Right ventricle myocardium superior (tissue), 1 donor: ENCODE data around the gene CASKIN2. TPM values are rescaled to one million over a fixed set of nuclear protein-coding genes. Genes with fewer than 3 reads are reported as not detected.

ENCODE experiments used
- ATAC-seq: fragments of 200-7000 bp; cut with Tn5 transposase; one replicate; pipeline ENCODE4 v1.9.1; 2020; ENCODE audit warnings: mild to moderate bottlenecking; ENCODE audit not compliant: poor library complexity
- DNase-seq: peaks from one replicate; pipeline ENCODE4 v3.0.0-alpha.2; 2020
- intact Hi-C: fragments of 100-400 bp; cut with DNase I; formaldehyde crosslinking; loops from one replicate; pipeline ENCODE4 v1.11.2; 2022
- total RNA-seq: library from RNA; stranded (reverse); fragmentation: NEBNext Ultra II Directional; extraction: Animal tissue kit (Norgen Biotek cat#: 25700); gene quantifications from one replicate; pipeline ENCODE4 v1.2.1, GENCODE V29; 2021
- donor health status: DM: no; HTN: yes; CAD: no; lungs with severe emphysema.

Gene CASKIN2
- total RNA-seq, 1 donor from 2014 or later: 33.3 TPM

GRCh38 chr17:75511610-75512575 is 3.4 kb downstream of the CASKIN2 start:
- intact Hi-C loops: no loop called here
- DNase-seq: peak; percentile 69
- no peak for ATAC-seq

DNA sequence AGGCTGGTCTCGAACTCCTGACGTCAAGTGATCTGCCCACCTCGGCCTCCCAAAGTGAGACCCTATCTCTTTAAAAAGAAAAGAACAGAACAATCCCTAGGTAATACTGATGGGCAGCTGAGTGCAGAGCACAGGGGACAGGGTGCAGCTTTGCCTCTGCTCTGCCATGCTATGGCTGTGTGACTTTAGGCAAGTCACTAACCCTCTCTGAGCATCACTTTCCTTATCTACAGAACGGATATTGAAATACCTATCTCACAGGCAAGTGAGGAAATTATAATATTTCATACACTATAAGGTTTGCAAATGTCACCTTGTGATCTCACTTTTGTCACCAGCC is 4.1 kb downstream of the CASKIN2 start:
- ATAC-seq: no peak
- intact Hi-C loops: no loop called here
- DNase-seq: no peak

DNA sequence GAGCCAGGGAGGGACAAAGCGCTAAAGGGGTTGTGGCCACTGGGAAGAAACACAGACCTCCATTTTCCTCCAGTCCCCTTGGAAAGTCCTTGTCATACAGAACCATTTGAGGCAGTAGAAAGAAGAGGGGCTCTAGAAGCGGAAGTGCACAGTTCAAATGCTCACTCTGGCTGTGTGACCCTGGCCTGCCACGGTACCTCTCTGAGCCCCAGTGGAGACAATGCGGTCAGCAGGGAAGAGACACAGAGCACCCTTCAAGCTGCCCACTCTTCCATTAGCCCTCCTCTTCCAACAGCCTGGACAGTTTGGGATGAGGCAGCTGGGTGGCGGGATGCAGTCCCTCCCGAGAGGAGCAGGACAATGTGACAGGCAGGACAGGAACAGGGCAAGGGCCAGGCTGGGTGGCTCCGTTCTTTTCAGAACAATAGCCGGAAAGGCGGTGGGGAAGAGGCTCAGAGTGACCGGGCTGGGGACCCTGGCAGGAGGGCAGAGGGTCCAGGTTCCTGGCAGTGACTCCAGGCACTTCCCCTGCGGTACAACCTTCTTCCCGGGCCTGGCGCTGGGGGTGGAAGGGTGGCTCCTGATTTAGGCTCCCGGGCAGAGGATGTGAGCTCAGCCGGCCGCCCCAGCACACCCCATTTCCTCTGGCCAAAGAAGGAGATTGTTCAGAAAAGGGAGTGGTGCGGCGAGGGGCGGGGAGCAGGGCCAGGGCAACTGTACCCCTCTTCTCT is 5.6 kb downstream of the CASKIN2 start:
- intact Hi-C loops: no loop called here
- ATAC-seq (peak; percentile 16), DNase-seq (peak; percentile 74)

DNA sequence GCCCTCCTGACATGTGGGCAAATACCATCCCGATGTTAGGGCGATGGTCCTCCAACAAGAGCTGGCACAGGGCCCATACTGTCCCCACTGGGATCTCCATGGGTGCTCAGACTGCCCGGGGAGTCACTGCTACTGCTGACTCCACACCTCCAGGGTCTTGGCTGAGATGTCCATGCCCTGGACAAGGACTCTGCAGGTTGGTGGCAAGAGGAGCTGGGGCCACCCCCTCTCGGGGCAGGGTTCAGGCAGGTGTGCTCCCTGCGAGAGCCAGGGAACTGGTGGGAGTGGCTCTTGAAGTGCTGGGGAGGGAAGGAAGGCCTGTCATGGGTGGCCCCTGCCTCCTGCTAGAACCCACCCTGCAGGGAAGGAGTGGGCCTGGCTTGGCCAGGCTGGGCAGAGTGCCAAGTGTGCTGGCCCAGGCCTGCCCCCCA is 6.4 kb downstream of the CASKIN2 start:
- intact Hi-C loops: no loop called here
- ATAC-seq: peak; percentile 7
- no peak for DNase-seq

DNA sequence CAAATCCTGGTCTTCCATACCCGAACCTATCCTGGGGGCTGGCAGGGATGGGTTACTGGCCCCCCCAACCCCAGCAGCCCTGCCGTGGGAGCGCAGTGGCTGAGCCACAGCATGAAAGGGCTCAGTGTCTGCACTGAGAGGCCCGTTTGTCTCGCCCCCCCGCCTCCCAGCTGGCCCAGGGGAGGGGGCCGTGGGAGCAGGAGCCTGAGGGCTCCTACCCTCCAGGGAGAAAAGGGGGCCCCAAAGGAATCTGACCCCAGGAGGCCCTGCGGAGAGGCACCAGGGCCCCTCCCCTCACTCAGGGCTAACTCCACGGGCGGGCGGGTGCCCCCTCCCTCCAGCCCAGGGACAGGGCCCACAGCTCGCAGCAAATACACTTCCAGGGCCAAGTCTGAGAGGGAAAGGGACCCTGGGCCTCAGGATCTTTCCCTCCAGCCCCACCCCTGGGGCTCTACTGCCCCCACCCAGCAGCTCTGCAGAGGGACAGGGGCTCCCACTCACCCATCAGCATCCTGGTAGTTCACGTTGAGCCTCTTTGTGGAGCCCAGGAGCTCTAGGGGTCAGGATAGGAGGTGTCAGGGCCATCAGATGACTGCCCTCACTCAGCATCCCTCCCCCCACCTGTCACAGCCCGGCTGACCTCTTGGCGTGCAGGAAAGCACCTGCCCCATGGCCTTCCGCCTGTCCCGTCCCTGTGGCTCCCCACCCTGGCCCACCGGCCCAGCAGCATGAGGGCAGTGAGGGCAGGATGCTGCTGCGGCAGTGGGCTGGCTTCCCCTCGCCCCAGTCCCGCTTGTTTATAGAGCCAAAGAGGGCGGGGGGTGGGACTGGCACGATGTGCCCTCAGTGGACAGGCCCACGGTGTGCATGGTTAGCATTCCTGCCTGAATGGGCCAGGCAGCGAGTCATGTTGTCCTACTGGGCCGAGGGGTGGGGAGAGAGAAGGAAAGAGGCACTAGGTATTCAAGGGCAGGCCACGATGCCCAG is 7.3 kb downstream of the CASKIN2 start:
- intact Hi-C loops: no loop called here
- DNase-seq: no peak
- ATAC-seq: no peak

- ATAC-seq (no peak), DNase-seq (no peak)
- intact Hi-C loops: no loop called here
Observed at GRCh38 chr17:75506888-75507287, 8.4 kb downstream of the CASKIN2 start.

- intact Hi-C loops: no loop called here
- ATAC-seq: no peak
- DNase-seq: no peak
Observed at GRCh38 chr17:75506134-75506533, 9.2 kb downstream of the CASKIN2 start.

- intact Hi-C loops: no loop called here
- DNase-seq (no peak), ATAC-seq (no peak)
Observed at GRCh38 chr17:75505640-75506039, 9.7 kb downstream of the CASKIN2 start.

GRCh38 chr17:75505152-75505409 is 10.3 kb downstream of the CASKIN2 start:
- no peak for ATAC-seq
- intact Hi-C loops: no loop called here
- DNase-seq: no peak

DNA sequence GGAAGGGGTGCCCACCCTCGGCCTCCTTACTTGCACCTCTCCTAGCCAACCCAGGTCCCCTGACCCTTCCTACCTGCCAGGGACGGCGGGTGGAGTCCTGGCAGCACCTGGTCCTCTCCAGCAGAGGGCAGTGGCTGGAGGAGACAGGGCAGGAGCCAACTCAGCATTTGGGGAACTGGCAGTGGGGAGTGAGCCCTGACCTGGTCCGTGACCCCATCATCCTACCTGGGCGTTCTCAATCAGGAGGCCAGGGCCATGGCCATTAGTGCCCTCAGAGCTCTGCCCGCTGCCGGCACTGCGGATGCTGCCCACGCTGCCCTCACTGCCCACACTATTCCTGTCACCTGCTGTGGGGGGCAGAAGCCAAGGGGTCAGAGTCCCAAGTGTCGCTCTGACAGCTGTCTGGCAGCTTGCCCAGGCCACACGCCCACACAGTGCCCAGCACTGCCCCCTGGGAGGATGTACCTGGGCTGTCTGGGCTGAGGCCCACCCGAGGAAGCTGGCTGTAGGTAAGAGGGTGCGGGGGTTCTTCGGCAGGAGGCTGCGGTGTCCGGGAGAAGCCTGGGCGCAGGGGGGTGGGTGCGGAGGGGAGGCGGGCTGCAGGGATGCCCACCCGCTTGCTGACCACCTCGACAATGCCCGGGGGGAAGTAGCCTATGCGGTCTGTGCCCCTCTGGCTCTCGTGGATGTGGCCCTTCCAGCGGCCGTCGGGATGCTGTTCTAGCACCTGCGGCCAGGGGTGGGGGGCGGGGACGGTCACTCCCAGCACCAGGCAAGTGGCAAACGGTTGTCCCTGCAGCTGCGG is 10.8 kb downstream of the CASKIN2 start:
- no peak for DNase-seq
- no peak for ATAC-seq
- intact Hi-C loops: no loop called here

- no peak for DNase-seq
- intact Hi-C loops: no loop called here
- no peak for ATAC-seq
Observed at GRCh38 chr17:75503976-75504346, 11.4 kb downstream of the CASKIN2 start.

GRCh38 chr17:75503337-75503950 is 11.9 kb downstream of the CASKIN2 start:
- ATAC-seq (no peak), DNase-seq (no peak)
- intact Hi-C loops: no loop called here

GRCh38 chr17:75502721-75503329 is 12.5 kb downstream of the CASKIN2 start:
- ATAC-seq: no peak
- DNase-seq: no peak
- intact Hi-C loops: no loop called here

- DNase-seq (no peak), ATAC-seq (no peak)
- intact Hi-C loops: no loop called here
Observed at GRCh38 chr17:75502072-75502720, 13.1 kb downstream of the CASKIN2 start.

GRCh38 chr17:75501378-75502071 is 13.8 kb downstream of the CASKIN2 start:
- DNase-seq (peak; percentile 63), ATAC-seq (peak; percentile 40)
- intact Hi-C loops: no loop called here

DNA sequence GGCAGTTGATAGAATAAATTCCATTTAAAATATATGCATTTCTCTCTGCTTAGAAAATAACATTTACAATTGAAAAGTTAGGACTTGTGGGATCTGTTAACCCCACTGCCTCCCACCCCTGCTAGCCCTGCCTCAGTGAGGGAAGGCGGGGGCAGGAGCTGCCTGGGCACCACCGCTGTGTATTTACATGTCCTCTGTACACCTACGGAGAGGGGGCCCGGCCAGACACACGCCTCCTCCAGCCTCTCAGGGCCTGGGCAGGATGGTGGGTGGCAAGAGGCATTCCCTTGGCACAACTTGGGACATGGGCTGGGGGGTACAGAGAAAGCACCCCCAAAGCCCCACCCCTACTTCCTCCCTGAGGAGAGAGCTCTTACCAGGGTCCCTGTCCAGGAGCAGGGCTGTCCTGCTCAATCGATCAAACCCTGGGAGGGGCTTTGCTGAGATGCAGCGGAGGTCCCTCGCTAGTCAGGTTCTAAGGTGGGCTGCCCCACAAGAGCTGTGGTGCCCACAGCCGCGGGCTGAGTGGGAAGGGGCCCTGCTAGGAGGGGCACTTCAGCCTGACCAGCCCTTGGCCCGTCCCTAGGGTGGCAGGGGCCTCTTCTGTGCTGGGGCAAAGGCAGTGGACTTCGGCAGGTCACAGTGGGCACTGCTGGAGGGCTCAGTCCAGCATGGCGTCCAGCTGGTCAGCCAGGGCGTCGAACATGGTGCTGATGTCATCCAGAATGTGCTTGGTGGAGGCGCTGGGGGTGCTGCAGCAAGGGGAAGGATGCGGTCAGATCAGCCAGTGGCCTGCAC is 14.7 kb downstream of the CASKIN2 start:
- intact Hi-C loops: no loop called here
- ATAC-seq: no peak
- no peak for DNase-seq
